CD4-positive, alpha-beta T cell treated with Interleukin-10 for 1 hour (primary cell): ENCODE data around the gene KLF13.
A peak's percentile ranks its signal among the peaks of the same experiment; 100 is the strongest.

Experiments
- DNase-seq: peaks from one replicate; pipeline ENCODE4 v3.0.0-alpha.2; 2020

KLF13 gene

GRCh38 chr15:31366169-31366734 is 39.6 kb downstream of the KLF13 start:
- no peak for DNase-seq

GRCh38 chr15:31367021-31367729 is 40.5 kb downstream of the KLF13 start:
- no peak for DNase-seq

GRCh38 chr15:31367730-31368344 is 41.2 kb downstream of the KLF13 start:
- DNase-seq = peak; percentile 43

- DNase-seq = no peak
Measured at GRCh38 chr15:31369727-31370126, 43.1 kb downstream of the KLF13 start.

GRCh38 chr15:31371520-31372240 is 45.0 kb downstream of the KLF13 start:
- no peak for DNase-seq

- no peak for DNase-seq
Measured at GRCh38 chr15:31372635-31373091, 46.0 kb downstream of the KLF13 start.

GRCh38 chr15:31373096-31373865 is 46.6 kb downstream of the KLF13 start:
- DNase-seq = no peak

GRCh38 chr15:31373970-31374369 is 47.3 kb downstream of the KLF13 start:
- DNase-seq = no peak

- no peak for DNase-seq
Measured at GRCh38 chr15:31374489-31374888, 47.9 kb downstream of the KLF13 start.

GRCh38 chr15:31374986-31375385 is 48.4 kb downstream of the KLF13 start:
- DNase-seq = no peak

GRCh38 chr15:31375772-31376171 is 49.1 kb downstream of the KLF13 start:
- DNase-seq = no peak

GRCh38 chr15:31376511-31376910 is 49.9 kb downstream of the KLF13 start:
- no peak for DNase-seq

- DNase-seq = no peak
Measured at GRCh38 chr15:31377030-31377429, 50.4 kb downstream of the KLF13 start.

GRCh38 chr15:31378363-31378903 is 51.8 kb downstream of the KLF13 start:
- DNase-seq = no peak

- DNase-seq = no peak
Measured at GRCh38 chr15:31379042-31379441, 52.4 kb downstream of the KLF13 start.

- no peak for DNase-seq
Measured at GRCh38 chr15:31379577-31379976, 52.9 kb downstream of the KLF13 start.

GRCh38 chr15:31381801-31382712 is 55.4 kb downstream of the KLF13 start:
- no peak for DNase-seq

- no peak for DNase-seq
Measured at GRCh38 chr15:31382713-31383045, 56.0 kb downstream of the KLF13 start.

- no peak for DNase-seq
Measured at GRCh38 chr15:31383139-31383538, 56.5 kb downstream of the KLF13 start.

- no peak for DNase-seq
Measured at GRCh38 chr15:31384568-31384967, 57.9 kb downstream of the KLF13 start.

- DNase-seq = no peak
Measured at GRCh38 chr15:31385736-31386135, 59.1 kb downstream of the KLF13 start.

- peak; percentile 46 for DNase-seq
Measured at GRCh38 chr15:31387092-31387478, 60.5 kb downstream of the KLF13 start.
